Right atrium auricular region (tissue), 2 donors: ENCODE results near the gene LYSET. TPM values are rescaled to one million over a fixed set of nuclear protein-coding genes. Genes with fewer than 3 reads are reported as not detected.

Source experiments
- DNase-seq: peaks from one replicate; pipeline ENCODE4 v3.0.0-alpha.2; 2019; ENCODE audit warnings: low spot score
- H3K27ac ChIP-seq, 2 donors: fragments of 200-600 bp; sonication (generic); 1 replicate in 1 of 2; 2 replicates in 1 of 2; pipeline ENCODE4 v1.5.1; 2016 to 2019
- H3K27me3 ChIP-seq, 2 donors: fragments of 200-600 bp; sonication (generic); one replicate each; pipeline versions ENCODE4 v1.5.1 to v1.6.0; 2017 to 2019
- H3K36me3 ChIP-seq: fragments of 200-600 bp; sonication (generic); one replicate; pipeline ENCODE4 v1.5.1; 2016
- H3K4me1 ChIP-seq, 2 donors: fragments of 200-600 bp; sonication (generic); one replicate each; pipeline versions ENCODE4 v1.5.1 to v1.6.0; 2017 to 2019
- H3K4me3 ChIP-seq, 2 donors: fragments of 200-600 bp; sonication (generic); 1 replicate in 1 of 2; 2 replicates in 1 of 2; pipeline ENCODE4 v1.5.1; 2017 to 2019; ENCODE audit warnings: mild to moderate bottlenecking in 1 of 2, moderate library complexity in 1 of 2
- H3K9me3 ChIP-seq, 2 donors: fragments of 200-600 bp; sonication (generic); one replicate each; pipeline ENCODE4 v1.5.1; 2019
- CTCF ChIP-seq, 2 donors: fragments of 200-600 bp; sonication (generic); IDR thresholded peaks; one replicate each; pipeline ENCODE4 v1.5.1; 2019; ENCODE audit warnings: antibody characterized with exemption in 2 of 2
- total RNA-seq, 2 donors: library from RNA; depleted of rRNA; stranded (reverse); fragments of >200 nt; gene quantifications; one replicate each; pipeline ENCODE4 v1.1.0, GENCODE V29; 2016

The LYSET gene
- total RNA-seq, 2 donors from 2014 or later: 8.3 to 10.0 TPM

GRCh38 chr14:93146119-93146518 is 39.0 kb upstream of the LYSET start:
- no peaks in the 10 kb centered on the region for H3K9me3 ChIP-seq
- H3K4me3 ChIP-seq: no peak overlapping the region
- no peak overlapping the region for H3K27ac ChIP-seq
- no peaks in the 10 kb centered on the region for H3K4me1 ChIP-seq
- no peak for DNase-seq
- H3K36me3 ChIP-seq: no peaks in the 10 kb centered on the region
- no peaks in the 10 kb centered on the region for H3K27me3 ChIP-seq
- no peak for TF ChIP-seq CTCF (IDR thresholded peaks at IDR 0.05)

GRCh38 chr14:93148979-93149378 is 36.1 kb upstream of the LYSET start:
- Histone ChIP-seq H3K4me3 (no peak overlapping the region), H3K27ac (no peak overlapping the region), H3K4me1 (no peaks in the 10 kb centered on the region), H3K9me3 (no peaks in the 10 kb centered on the region), H3K27me3 (no peaks in the 10 kb centered on the region), H3K36me3 (no peaks in the 10 kb centered on the region)
- no peak for TF ChIP-seq CTCF (IDR thresholded peaks at IDR 0.05)
- no peak for DNase-seq

GRCh38 chr14:93150227-93151208 is 34.6 kb upstream of the LYSET start:
- DNase-seq: no peak
- Histone ChIP-seq H3K27ac (no peak overlapping the region), H3K36me3 (no peaks in the 10 kb centered on the region), H3K9me3 (no peaks in the 10 kb centered on the region), H3K4me3 (no peak overlapping the region), H3K4me1 (no peaks in the 10 kb centered on the region), H3K27me3 (no peaks in the 10 kb centered on the region)
- no peak for TF ChIP-seq CTCF (IDR thresholded peaks at IDR 0.05)

GRCh38 chr14:93153121-93153520 is 32.0 kb upstream of the LYSET start:
- no peak overlapping the region for H3K4me3 ChIP-seq
- no peaks in the 10 kb centered on the region for H3K27me3 ChIP-seq
- H3K27ac ChIP-seq: no peak overlapping the region
- H3K4me1 ChIP-seq: no peaks in the 10 kb centered on the region
- H3K36me3 ChIP-seq: no peaks in the 10 kb centered on the region
- no peaks in the 10 kb centered on the region for H3K9me3 ChIP-seq
- TF ChIP-seq CTCF (IDR thresholded peaks at IDR 0.05): no peak
- DNase-seq: no peak

GRCh38 chr14:93155667-93156066 is 29.4 kb upstream of the LYSET start:
- Histone ChIP-seq H3K27me3 (no peaks in the 10 kb centered on the region), H3K4me3 (no peak overlapping the region), H3K27ac (no peak overlapping the region), H3K9me3 (no peaks in the 10 kb centered on the region), H3K36me3 (no peaks in the 10 kb centered on the region), H3K4me1 (no peaks in the 10 kb centered on the region)
- no peak for TF ChIP-seq CTCF (IDR thresholded peaks at IDR 0.05)
- no peak for DNase-seq
